Endothelial cell of umbilical vein (primary cell): ENCODE measurements around the gene ZDHHC14. TPM values are rescaled to one million over a fixed set of nuclear protein-coding genes. Genes with fewer than 3 reads are reported as not detected.

Experiments
- BruUV-seq: library from RNA; stranded (reverse); fragments of 400-500 nt; replicated peaks from 2 replicates; lab custom pipeline; 2021; lab: Mats Ljungman, UMichigan
- CTCF ChIA-PET: fragments of 300-600, 350-600 bp; sonication (Branson Sonifier 250); formaldehyde crosslinking; loops from one replicate; lab custom pipeline; 2021; ENCODE audit warnings: antibody characterized with exemption, inconsistent platforms; lab: Charles Lee
- POLR2A ChIA-PET: fragments of 300-600, 350-600 bp; sonication (Branson Sonifier 250); formaldehyde crosslinking; loops from one replicate; lab custom pipeline; 2021; ENCODE audit warnings: antibody characterized with exemption, inconsistent platforms; lab: Charles Lee
- DNase-seq: peaks from one replicate; pipeline ENCODE4 v3.0.0-alpha.2; 2011; ENCODE audit warnings: low read depth, low spot score
- FAIRE-seq: peaks from 2 replicates; lab custom pipeline; 2011; peaks lifted over from hg19 to GRCh38; lab: Jason Lieb, UNC
- H2AFZ ChIP-seq: 2 replicates; pipeline ENCODE4 v1.6.0; 2012; ENCODE audit warnings: low read depth, low read length, control low read depth, inconsistent platforms
- H3K27ac ChIP-seq: 2 replicates; pipeline ENCODE4 v1.5.1; 2011; ENCODE audit warnings: low read depth, mild to moderate bottlenecking, control low read depth, low read length, moderate library complexity; ENCODE audit not compliant: insufficient read depth
- H3K27me3 ChIP-seq, 2 experiments: 2 replicates each; pipeline versions ENCODE4 v1.6.0 to v1.6.1; 2011; ENCODE audit warnings: low read length in 2 of 2, mixed read lengths in 1 of 2; ENCODE audit not compliant: control insufficient read depth in 2 of 2, insufficient read depth in 2 of 2
- H3K36me3 ChIP-seq, 2 experiments: 2 replicates in 1 of 2; 3 replicates in 1 of 2; pipeline ENCODE4 v1.5.1; 2011; ENCODE audit warnings: low read length in 2 of 2, mild to moderate bottlenecking in 1 of 2, moderate library complexity in 1 of 2; ENCODE audit not compliant: control insufficient read depth in 2 of 2, insufficient read depth in 2 of 2; ENCODE audit errors: extremely low read depth in 1 of 2
- H3K4me1 ChIP-seq: 3 replicates; pipeline ENCODE4 v1.5.1; 2011; ENCODE audit warnings: mild to moderate bottlenecking, low read length; ENCODE audit not compliant: control insufficient read depth, insufficient read depth; ENCODE audit errors: extremely low read depth
- H3K4me2 ChIP-seq: 2 replicates; pipeline ENCODE4 v1.6.1; 2011; ENCODE audit warnings: low read length, control low read depth, mixed read lengths; ENCODE audit not compliant: insufficient read depth
- H3K4me3 ChIP-seq, 3 experiments: fragments of 200-600 bp in 1 of 3; sonication (generic), shearing (Covaris generic) in 1 of 3; replicated peaks in 1 of 3; 2 replicates each; pipeline ENCODE4 v1.5.1; 2011 to 2016; ENCODE audit warnings: control low read depth in 3 of 3, low read length in 3 of 3, mild to moderate bottlenecking in 2 of 3, inconsistent platforms in 1 of 3, low read depth in 1 of 3, moderate library complexity in 1 of 3; ENCODE audit not compliant: insufficient read depth in 1 of 3
- H3K79me2 ChIP-seq: 2 replicates; pipeline ENCODE4 v1.6.0; 2012; ENCODE audit warnings: low read length, inconsistent platforms; ENCODE audit not compliant: control insufficient read depth, insufficient read depth
- H3K9ac ChIP-seq: replicated peaks from 2 replicates; pipeline ENCODE3; 2011; ENCODE audit warnings: low read length, control low read depth; ENCODE audit not compliant: insufficient read depth; ENCODE audit errors: extremely low read depth
- H3K9me1 ChIP-seq: replicated peaks from 3 replicates; pipeline ENCODE4 v1.6.0; 2011; ENCODE audit warnings: mild to moderate bottlenecking, low read length; ENCODE audit not compliant: control insufficient read depth, insufficient read depth; ENCODE audit errors: extremely low read depth
- H3K9me3 ChIP-seq: replicated peaks from 2 replicates; pipeline ENCODE4 v1.5.1; 2012; ENCODE audit warnings: low read length, inconsistent platforms; ENCODE audit not compliant: control insufficient read depth, insufficient read depth
- H4K20me1 ChIP-seq: replicated peaks from 2 replicates; pipeline ENCODE3; 2011; ENCODE audit warnings: mild to moderate bottlenecking, low read length; ENCODE audit not compliant: control insufficient read depth, insufficient read depth; ENCODE audit errors: extremely low read depth
- CTCF ChIP-seq, 2 donors: IDR thresholded peaks; 1 replicate in 1 of 2; 2 replicates in 1 of 2; pipeline ENCODE4 v1.5.1; 2011; ENCODE audit warnings: low read length in 2 of 2, mild to moderate bottlenecking in 2 of 2, moderate library complexity in 2 of 2, control low read depth in 1 of 2, inconsistent platforms in 1 of 2, low read depth in 1 of 2; ENCODE audit not compliant: insufficient read depth in 1 of 2; ENCODE audit errors: extremely low read depth in 1 of 2
- EZH2 ChIP-seq: IDR thresholded peaks from 2 replicates; pipeline ENCODE4 v1.6.1; 2012; ENCODE audit warnings: borderline replicate concordance, low read depth, mild to moderate bottlenecking, moderate library complexity, low read length, inconsistent platforms; ENCODE audit not compliant: severe bottlenecking
- FOS ChIP-seq: IDR thresholded peaks from 2 replicates; pipeline ENCODE4 v1.6.1; 2011; ENCODE audit warnings: mild to moderate bottlenecking, low read length, moderate library complexity, borderline replicate concordance; ENCODE audit not compliant: insufficient read depth
- GATA2 ChIP-seq: IDR thresholded peaks from 2 replicates; pipeline ENCODE4 v1.7.0; 2011; ENCODE audit warnings: low read depth, mild to moderate bottlenecking, moderate library complexity, mixed read lengths, low read length; ENCODE audit not compliant: insufficient read length, insufficient read depth
- JUN ChIP-seq: IDR thresholded peaks from 2 replicates; pipeline ENCODE4 v1.6.1; 2011; ENCODE audit warnings: borderline replicate concordance, low read depth; ENCODE audit not compliant: insufficient read length, insufficient read depth
- MAX ChIP-seq: IDR thresholded peaks from 2 replicates; pipeline ENCODE4 v1.6.1; 2011; ENCODE audit not compliant: insufficient read depth, insufficient read length
- MYC ChIP-seq: IDR thresholded peaks from one replicate; pipeline ENCODE4 v1.6.1; 2011; ENCODE audit warnings: mild to moderate bottlenecking, low read depth, low read length
- POLR2A ChIP-seq: IDR thresholded peaks from 2 replicates; pipeline ENCODE4 v1.6.1; 2012; ENCODE audit warnings: low read depth, mild to moderate bottlenecking, control low read depth, low read length
- POLR2AphosphoS5 ChIP-seq: IDR thresholded peaks from 2 replicates; pipeline ENCODE4 v1.6.1; 2012; ENCODE audit warnings: low read depth, mild to moderate bottlenecking, control low read depth, low read length, moderate library complexity; ENCODE audit not compliant: insufficient read depth
- dilution Hi-C: fragments of 300-500 bp; cut with MboI; formaldehyde crosslinking; loops from one replicate; pipeline ENCODE4 v1.15.0; 2019; ENCODE audit warnings: low sequenced_read_pairs; ENCODE audit not compliant: extremely low pct_ligation_motif_present
- intact Hi-C: fragments of 100-400 bp; cut with micrococcal nuclease; formaldehyde crosslinking; loops from one replicate; pipeline ENCODE4 v1.10.0; 2022
- polyA plus RNA-seq, 4 experiments: library from polyadenylated mRNA; depleted of rRNA in 3 of 4; stranded (reverse) in 3 of 4; unstranded in 1 of 4; fragments of >200 nt; gene quantifications; 2 replicates each; pipeline versions ENCODE4 v1.2.1 to v1.2.3, GENCODE V29; 2011 to 2012; ENCODE audit warnings: missing spikeins in 1 of 4
- total RNA-seq: library from RNA; stranded (reverse); gene quantifications from 2 replicates; pipeline ENCODE4 v1.2.3, GENCODE V29; 2021

ZDHHC14 gene
- total and polyA plus RNA-seq, 2 donors (not counting 3 experiments of a cell fraction or from before 2014, with no cell fraction given), result 23.0 to 25.6 TPM

GRCh38 chr6:157655139-157655538 is 274.1 kb downstream of the ZDHHC14 start:
- Histone ChIP-seq H3K79me2 (no peaks in the 10 kb centered on the region), H3K9me3 (no peaks in the 10 kb centered on the region), H2AFZ (no peak overlapping the region), H3K27ac (no peak overlapping the region), H3K4me3 (no peak overlapping the region), H3K4me2 (no peak overlapping the region), H3K4me1 (peaks cover 8% of the 10 kb centered on the region), H3K9me1 (no peaks in the 10 kb centered on the region), H3K27me3 (no peaks in the 10 kb centered on the region), H3K9ac (no peak overlapping the region), H4K20me1 (no peaks in the 10 kb centered on the region), H3K36me3 (peaks cover 0 to 3% of the 10 kb centered on the region in 2 experiments)
- no peak for DNase-seq
- intact Hi-C loops (no loop called here), dilution Hi-C loops (no loop called here)
- FAIRE-seq, result no peak
- TF ChIP-seq JUN (no peak), FOS (no peak), POLR2AphosphoS5 (no peak), GATA2 (no peak), POLR2A (no peak), MAX (no peak), MYC (no peak), EZH2 (no peak), CTCF (IDR thresholded peaks at IDR 0.05; ENCODE audit: extremely low read depth in 1 of 2, insufficient read depth in 1 of 2, low read depth in 1 of 2, low read length in 2 of 2) (no peak)
- BruUV-seq, result no TSS peak
- POLR2A ChIA-PET, result no interaction called here
- CTCF ChIA-PET, result interaction anchor here (1.6 kb wide), 1 partner anchor 12 kb away, joined by 5 read pairs; no protein-coding TSS in a partner anchor
